HG03469 (cell line): Measurements from ENCODE around the gene UBR4.

Experiments
- ATAC-seq: cut with Tn5 transposase; IDR thresholded peaks from one replicate; pipeline ENCODE4 v1.9.1; 2021; ENCODE audit warnings: mild to moderate bottlenecking, moderate library complexity, moderate number of reproducible peaks; ENCODE audit not compliant: unreplicated experiment

UBR4 gene

GRCh38 chr1:19059773-19060172, 150.3 kb downstream of the UBR4 start:
- no peak for ATAC-seq

GRCh38 chr1:19058476-19058797, 151.6 kb downstream of the UBR4 start:
- ATAC-seq = no peak

- no peak for ATAC-seq
These were observed 152.1 kb downstream of the UBR4 start for GRCh38 chr1:19057784-19058475.

- ATAC-seq = no peak
These were observed 152.8 kb downstream of the UBR4 start for GRCh38 chr1:19057182-19057779.

- no peak for ATAC-seq
These were observed 154.4 kb downstream of the UBR4 start for GRCh38 chr1:19055701-19056100.

GRCh38 chr1:19055001-19055400, 155.1 kb downstream of the UBR4 start:
- ATAC-seq = no peak

GRCh38 chr1:19054216-19054615, 155.8 kb downstream of the UBR4 start:
- no peak for ATAC-seq

- no peak for ATAC-seq
These were observed 156.6 kb downstream of the UBR4 start for GRCh38 chr1:19053486-19053885.

GRCh38 chr1:19049798-19050197, 160.3 kb downstream of the UBR4 start:
- no peak for ATAC-seq

- no peak for ATAC-seq
These were observed 160.8 kb downstream of the UBR4 start for GRCh38 chr1:19049128-19049768.

GRCh38 chr1:19046972-19047731, 162.9 kb downstream of the UBR4 start:
- no peak for ATAC-seq

GRCh38 chr1:19045898-19046880, 163.9 kb downstream of the UBR4 start:
- no peak for ATAC-seq

GRCh38 chr1:19044975-19045831, 164.9 kb downstream of the UBR4 start:
- ATAC-seq = no peak

- no peak for ATAC-seq
These were observed 165.6 kb downstream of the UBR4 start for GRCh38 chr1:19044471-19044870.

- no peak for ATAC-seq
These were observed 166.3 kb downstream of the UBR4 start for GRCh38 chr1:19043579-19044443.

- no peak for ATAC-seq
These were observed 167.1 kb downstream of the UBR4 start for GRCh38 chr1:19042675-19043578.

- no peak for ATAC-seq
These were observed 169.9 kb downstream of the UBR4 start for GRCh38 chr1:19040010-19040680.
